Ovary (tissue), 9 donors: ENCODE results near the gene ANO10. TPM values are rescaled to one million over a fixed set of nuclear protein-coding genes. Genes with fewer than 3 reads are reported as not detected.
"Not testable (repeated sequence)": the region's sequence is repeated elsewhere in the genome, so short reads cannot be mapped to it uniquely, and the experiment has no call there.

ENCODE experiments used
- DNase-seq, 5 donors: peaks; one replicate each; pipeline ENCODE4 v3.0.0-alpha.2; 2019 to 2020
- H3K27ac ChIP-seq, 2 donors: fragments of 200-600 bp; one replicate each; pipeline versions ENCODE4 v1.5.1 to v1.8.0; 2019 to 2022
- H3K27me3 ChIP-seq: fragments of 200-600 bp; one replicate; pipeline ENCODE4 v1.8.0; 2022
- H3K36me3 ChIP-seq: fragments of 200-600 bp; sonication (generic); one replicate; pipeline ENCODE4 v1.5.1; 2019
- H3K4me1 ChIP-seq: one replicate; pipeline ENCODE4 v1.8.1; 2013; ENCODE audit warnings: mild to moderate bottlenecking, moderate library complexity; ENCODE audit not compliant: insufficient read depth
- H3K4me3 ChIP-seq: fragments of 200-600 bp; sonication (generic); one replicate; pipeline ENCODE4 v1.5.1; 2017
- H3K9me3 ChIP-seq, 2 donors: fragments of 200-600 bp in 1 of 2; sonication (generic) in 1 of 2; one replicate each; pipeline versions ENCODE4 v1.5.1 to v1.8.1; 2013 to 2019; ENCODE audit warnings: mild to moderate bottlenecking in 1 of 2, moderate library complexity in 1 of 2
- CTCF ChIP-seq, 3 donors: fragments of 450-650 bp in 2 of 3; fragments of 200-600 bp in 1 of 3; IDR thresholded peaks; one replicate each; pipeline versions ENCODE4 v1.5.1 to v1.8.0; 2016 to 2022; ENCODE audit warnings: antibody characterized with exemption in 3 of 3, mild to moderate bottlenecking in 1 of 3
- EP300 ChIP-seq: sonication (generic); formaldehyde crosslinking; IDR thresholded peaks from one replicate; pipeline ENCODE4 v1.6.1; 2017; ENCODE audit warnings: antibody characterized with exemption
- POLR2A ChIP-seq: fragments of 450-650 bp; IDR thresholded peaks from one replicate; pipeline ENCODE4 v1.6.1; 2017; ENCODE audit warnings: antibody characterized with exemption, mild to moderate bottlenecking, moderate library complexity
- WGBS, 3 donors: extraction: QIAGEN DNeasy Blood & Tissue Kit in 1 of 3; methylation state at CpG; one replicate each; pipeline versions ENCODE4 v1.1.5 to v1.1.7; 2013 to 2017; 5-methylcytosine and 5-hydroxymethylcytosine counted together
- intact Hi-C, 4 donors: fragments of 100-400 bp; cut with DNase I; formaldehyde crosslinking; loops; one replicate each; pipeline versions ENCODE4 v1.11.0 to v1.15.1; 2022 to 2023
- polyA plus RNA-seq, 2 donors: library from polyadenylated mRNA; stranded (reverse); fragments of 200-250 nt in 1 of 2; fragments of 350-450 nt in 1 of 2; fragmentation: Illumina TruSeq in 1 of 2; extraction: RNeasy Lipid Tissue Mini Kit (QIAGEN cat#74804) in 1 of 2; gene quantifications; one replicate each; pipeline ENCODE4 v1.2.3, GENCODE V29; 2013 to 2014
- total RNA-seq, 7 donors: library from RNA; depleted of rRNA in 2 of 7; stranded (reverse); fragments of >200 nt in 2 of 7; fragmentation: NEBNext Ultra II Directional in 3 of 7; extraction: Animal tissue kit (Norgen Biotek cat#: 25700) in 3 of 7; gene quantifications; one replicate each; pipeline versions ENCODE4 v1.1.0 to v1.2.4, GENCODE V29; 2016 to 2023
- donor health status: DM: no; HTN: no; CAD: no; lungs with moderate emphysema.
- donor health status: DM: no; HTN: no; CAD: no.
- donor health status: Bipolar disorder and iron deficiency.
- donor health status: DM: yes; HTN: yes; CAD: no.
- donor health status: DM: no; HTN: no; CAD: no.
- donor health status: DM: yes; HTN: yes; CAD: no.

ANO10 gene
- total and polyA plus RNA-seq, 9 donors = 12.2 to 58.7 (median 21.7) TPM

- H3K4me1 ChIP-seq = no peaks in the 10 kb centered on the region
- H3K27ac ChIP-seq = no peak overlapping the region
- no peak overlapping the region for H3K4me3 ChIP-seq
- TF ChIP-seq EP300 = no peak
- no peak for TF ChIP-seq POLR2A
- no peak for TF ChIP-seq CTCF (IDR thresholded peaks at IDR 0.05)
- no peaks in the 10 kb centered on the region for H3K36me3 ChIP-seq
- 95 to 97% (median 97%) methylated on average over 5 of the region's 5 CpGs for WGBS, 3 donors
- H3K9me3 ChIP-seq = no peaks in the 10 kb centered on the region
- no peaks in the 10 kb centered on the region for H3K27me3 ChIP-seq
- intact Hi-C loops = no loop called here
- DNase-seq = no peak
Measured at GRCh38 chr3:43613976-43614375, 7.8 kb downstream of the ANO10 start.

GRCh38 chr3:43612419-43612818 lies 9.4 kb downstream of the ANO10 start:
- intact Hi-C loops = no loop called here
- DNase-seq = no peak
- no peak for TF ChIP-seq POLR2A
- TF ChIP-seq EP300 = no peak
- no peak for TF ChIP-seq CTCF (IDR thresholded peaks at IDR 0.05)

GRCh38 chr3:43609406-43609805 lies 12.4 kb downstream of the ANO10 start:
- no peaks in the 10 kb centered on the region for H3K9me3 ChIP-seq
- 96 to 98% (median 97%) methylated on average over 1 of the region's 1 CpG for WGBS, 3 donors
- H3K27ac ChIP-seq = no peak overlapping the region
- no peak for TF ChIP-seq CTCF (IDR thresholded peaks at IDR 0.05)
- TF ChIP-seq EP300 = no peak
- no peak for TF ChIP-seq POLR2A
- DNase-seq = no peak
- no peak overlapping the region for H3K4me3 ChIP-seq
- H3K36me3 ChIP-seq = no peaks in the 10 kb centered on the region
- intact Hi-C loops = no loop called here
- H3K4me1 ChIP-seq = no peaks in the 10 kb centered on the region
- no peaks in the 10 kb centered on the region for H3K27me3 ChIP-seq

More at GRCh38 chr3:43612419-43612818, 9.4 kb downstream of the ANO10 start:
- H3K9me3 ChIP-seq = no peaks in the 10 kb centered on the region
- H3K27ac ChIP-seq = no peak overlapping the region
- no peaks in the 10 kb centered on the region for H3K27me3 ChIP-seq
- no peak overlapping the region for H3K4me3 ChIP-seq
- no peaks in the 10 kb centered on the region for H3K4me1 ChIP-seq
- no peaks in the 10 kb centered on the region for H3K36me3 ChIP-seq

- intact Hi-C loops = no loop called here
- H3K27me3 ChIP-seq = no peaks in the 10 kb centered on the region
- DNase-seq = no peak
- H3K27ac ChIP-seq = no peak overlapping the region
- 91 to 95% (median 95%) methylated on average over 1 of the region's 1 CpG for WGBS, 3 donors
- H3K4me1 ChIP-seq = no peaks in the 10 kb centered on the region
- no peaks in the 10 kb centered on the region for H3K9me3 ChIP-seq
- no peak for TF ChIP-seq CTCF (IDR thresholded peaks at IDR 0.05)
- TF ChIP-seq POLR2A = no peak
- no peak for TF ChIP-seq EP300
- H3K4me3 ChIP-seq = no peak overlapping the region
- no peaks in the 10 kb centered on the region for H3K36me3 ChIP-seq
Measured at GRCh38 chr3:43608751-43609150, 13.1 kb downstream of the ANO10 start.

- DNase-seq = no peak
- TF ChIP-seq POLR2A (no peak), EP300 (no peak), CTCF (IDR thresholded peaks at IDR 0.05) (no peak)
- intact Hi-C loops = no loop called here
Measured at GRCh38 chr3:43606284-43606683, 15.5 kb downstream of the ANO10 start.

GRCh38 chr3:43599959-43600358 lies 21.9 kb downstream of the ANO10 start:
- WGBS, 3 donors = 80 to 87% (median 82%) methylated on average over 2 of the region's 2 CpGs

More at GRCh38 chr3:43606284-43606683, 15.5 kb downstream of the ANO10 start:
- no peaks in the 10 kb centered on the region for H3K9me3 ChIP-seq
- H3K27ac ChIP-seq = no peak overlapping the region
- H3K4me1 ChIP-seq = no peaks in the 10 kb centered on the region
- H3K36me3 ChIP-seq = no peaks in the 10 kb centered on the region
- no peaks in the 10 kb centered on the region for H3K27me3 ChIP-seq
- no peak overlapping the region for H3K4me3 ChIP-seq
- 74 to 88% (median 76%) methylated on average over 2 of the region's 2 CpGs for WGBS, 3 donors

More at GRCh38 chr3:43599959-43600358, 21.9 kb downstream of the ANO10 start:
- H3K27ac ChIP-seq, H3K4me3 ChIP-seq, H3K36me3 ChIP-seq, DNase-seq, H3K27me3 ChIP-seq, intact Hi-C loops, H3K4me1 ChIP-seq, H3K9me3 ChIP-seq: not testable (repeated sequence)
